SU-DHL-6 (cell line): ENCODE results near the gene COX4I1.

Source experiments
- EZH2phosphoT487 ChIP-seq: fragments of 200-600 bp; sonication (generic), shearing (Covaris generic); conservative IDR thresholded peaks from 2 replicates; pipeline ENCODE4 v1.6.1; 2018; ENCODE audit warnings: mild to moderate bottlenecking, antibody characterized with exemption, low read length, moderate library complexity, mixed read lengths
- TF ChIP-seq, protein P1 (sequence below): fragments of 200-600 bp; sonication (generic); IDR thresholded peaks from one replicate; pipeline ENCODE4 v1.5.1; 2017; ENCODE audit warnings: antibody characterized with exemption, mild to moderate bottlenecking, low read length, moderate library complexity; ENCODE audit not compliant: insufficient read depth, poor library complexity, severe bottlenecking

- TF ChIP-seq, protein P1, sequence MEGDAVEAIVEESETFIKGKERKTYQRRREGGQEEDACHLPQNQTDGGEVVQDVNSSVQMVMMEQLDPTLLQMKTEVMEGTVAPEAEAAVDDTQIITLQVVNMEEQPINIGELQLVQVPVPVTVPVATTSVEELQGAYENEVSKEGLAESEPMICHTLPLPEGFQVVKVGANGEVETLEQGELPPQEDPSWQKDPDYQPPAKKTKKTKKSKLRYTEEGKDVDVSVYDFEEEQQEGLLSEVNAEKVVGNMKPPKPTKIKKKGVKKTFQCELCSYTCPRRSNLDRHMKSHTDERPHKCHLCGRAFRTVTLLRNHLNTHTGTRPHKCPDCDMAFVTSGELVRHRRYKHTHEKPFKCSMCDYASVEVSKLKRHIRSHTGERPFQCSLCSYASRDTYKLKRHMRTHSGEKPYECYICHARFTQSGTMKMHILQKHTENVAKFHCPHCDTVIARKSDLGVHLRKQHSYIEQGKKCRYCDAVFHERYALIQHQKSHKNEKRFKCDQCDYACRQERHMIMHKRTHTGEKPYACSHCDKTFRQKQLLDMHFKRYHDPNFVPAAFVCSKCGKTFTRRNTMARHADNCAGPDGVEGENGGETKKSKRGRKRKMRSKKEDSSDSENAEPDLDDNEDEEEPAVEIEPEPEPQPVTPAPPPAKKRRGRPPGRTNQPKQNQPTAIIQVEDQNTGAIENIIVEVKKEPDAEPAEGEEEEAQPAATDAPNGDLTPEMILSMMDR, result no peak
- no peak for TF ChIP-seq EZH2phosphoT487
These were observed 17.7 kb upstream of the COX4I1 start for GRCh38 chr16:85781695-85782370.
